Measurements from ENCODE around the gene IMMP2L. TPM values are rescaled to one million over a fixed set of nuclear protein-coding genes. Genes with fewer than 3 reads are reported as not detected.

Gene IMMP2L
- total and polyA plus RNA-seq, 2 donors (not counting 3 experiments of a cell fraction or from before 2014, with no cell fraction given): 9.9 to 11.8 TPM

DNA sequence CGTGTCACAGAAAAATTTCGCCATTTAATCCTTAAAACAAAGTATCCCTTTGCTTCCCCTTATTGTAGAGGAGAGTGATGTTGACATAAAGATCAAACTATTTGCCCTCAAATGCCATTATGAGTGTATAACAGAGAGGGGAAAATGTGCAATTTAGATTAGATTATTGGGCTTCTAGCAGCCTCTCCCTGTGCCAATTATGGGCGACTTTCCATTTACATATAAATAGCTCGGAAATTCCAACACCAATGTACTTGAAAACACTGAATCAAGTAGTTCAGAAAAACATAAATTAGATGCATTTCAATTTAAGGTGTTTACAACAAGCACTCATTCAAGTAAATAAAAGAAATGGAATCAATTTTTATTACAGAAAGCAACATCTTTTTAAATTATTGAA lies 535.9 kb downstream of the IMMP2L start:
- no TSS peak for BruUV-seq (replicated peaks)
- H3K4me1 ChIP-seq (ENCODE audit: control insufficient read depth, extremely low read depth, insufficient read depth, low read length): peaks cover 21% of the 10 kb centered on the region
- H2AFZ ChIP-seq (ENCODE audit: low read depth, low read length): no peak overlapping the region
- H3K27me3 ChIP-seq (ENCODE audit: control insufficient read depth in 2 of 2, insufficient read depth in 2 of 2, low read length in 2 of 2): no peaks in the 10 kb centered on the region
- no peaks in the 10 kb centered on the region for H3K9me1 ChIP-seq (replicated peaks; ENCODE audit: control insufficient read depth, extremely low read depth, insufficient read depth, low read length)
- H3K79me2 ChIP-seq (ENCODE audit: control insufficient read depth, insufficient read depth, low read length): no peaks in the 10 kb centered on the region
- no peak for DNase-seq (ENCODE audit: low read depth, low spot score)
- ChIA-PET POLR2A (no interaction called here), CTCF (no interaction called here)
- no peak overlapping the region for H3K9ac ChIP-seq (replicated peaks; ENCODE audit: extremely low read depth, insufficient read depth, low read length)
- no peak overlapping the region for H3K4me3 ChIP-seq (replicated peaks in 1 of 3; ENCODE audit: insufficient read depth in 1 of 3, low read depth in 1 of 3, low read length in 3 of 3)
- no peaks in the 10 kb centered on the region for H3K9me3 ChIP-seq (replicated peaks; ENCODE audit: control insufficient read depth, insufficient read depth, low read length)
- intact Hi-C loops (cut with micrococcal nuclease): no loop called here
- H3K27ac ChIP-seq (ENCODE audit: insufficient read depth, low read depth, low read length): no peak overlapping the region
- no peaks in the 10 kb centered on the region for H4K20me1 ChIP-seq (replicated peaks; ENCODE audit: control insufficient read depth, extremely low read depth, insufficient read depth, low read length)
- no peaks in the 10 kb centered on the region for H3K36me3 ChIP-seq (ENCODE audit: control insufficient read depth in 2 of 2, extremely low read depth in 1 of 2, insufficient read depth in 2 of 2, low read length in 2 of 2)
- H3K4me2 ChIP-seq (ENCODE audit: insufficient read depth, low read length): no peak overlapping the region
- TF ChIP-seq EZH2 (IDR thresholded peaks at IDR 0.05; ENCODE audit: borderline replicate concordance, low read depth, low read length, severe bottlenecking): no peak
- no peak for TF ChIP-seq MYC (IDR thresholded peaks at IDR 0.05; ENCODE audit: low read depth, low read length)
- no peak for TF ChIP-seq JUN (IDR thresholded peaks at IDR 0.05; ENCODE audit: borderline replicate concordance, insufficient read depth, insufficient read length, low read depth)
- no peak for TF ChIP-seq GATA2 (IDR thresholded peaks at IDR 0.05; ENCODE audit: insufficient read depth, insufficient read length, low read depth, low read length)
- TF ChIP-seq POLR2A (IDR thresholded peaks at IDR 0.05; ENCODE audit: low read depth, low read length): no peak
- TF ChIP-seq, protein P1, sequence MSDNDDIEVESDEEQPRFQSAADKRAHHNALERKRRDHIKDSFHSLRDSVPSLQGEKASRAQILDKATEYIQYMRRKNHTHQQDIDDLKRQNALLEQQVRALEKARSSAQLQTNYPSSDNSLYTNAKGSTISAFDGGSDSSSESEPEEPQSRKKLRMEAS (IDR thresholded peaks at IDR 0.05; ENCODE audit: insufficient read depth, insufficient read length): no peak
- no peak for TF ChIP-seq FOS (IDR thresholded peaks at IDR 0.05; ENCODE audit: borderline replicate concordance, insufficient read depth, low read length)
- TF ChIP-seq POLR2AphosphoS5 (IDR thresholded peaks at IDR 0.05; ENCODE audit: insufficient read depth, low read depth, low read length): no peak
- TF ChIP-seq, protein P2, sequence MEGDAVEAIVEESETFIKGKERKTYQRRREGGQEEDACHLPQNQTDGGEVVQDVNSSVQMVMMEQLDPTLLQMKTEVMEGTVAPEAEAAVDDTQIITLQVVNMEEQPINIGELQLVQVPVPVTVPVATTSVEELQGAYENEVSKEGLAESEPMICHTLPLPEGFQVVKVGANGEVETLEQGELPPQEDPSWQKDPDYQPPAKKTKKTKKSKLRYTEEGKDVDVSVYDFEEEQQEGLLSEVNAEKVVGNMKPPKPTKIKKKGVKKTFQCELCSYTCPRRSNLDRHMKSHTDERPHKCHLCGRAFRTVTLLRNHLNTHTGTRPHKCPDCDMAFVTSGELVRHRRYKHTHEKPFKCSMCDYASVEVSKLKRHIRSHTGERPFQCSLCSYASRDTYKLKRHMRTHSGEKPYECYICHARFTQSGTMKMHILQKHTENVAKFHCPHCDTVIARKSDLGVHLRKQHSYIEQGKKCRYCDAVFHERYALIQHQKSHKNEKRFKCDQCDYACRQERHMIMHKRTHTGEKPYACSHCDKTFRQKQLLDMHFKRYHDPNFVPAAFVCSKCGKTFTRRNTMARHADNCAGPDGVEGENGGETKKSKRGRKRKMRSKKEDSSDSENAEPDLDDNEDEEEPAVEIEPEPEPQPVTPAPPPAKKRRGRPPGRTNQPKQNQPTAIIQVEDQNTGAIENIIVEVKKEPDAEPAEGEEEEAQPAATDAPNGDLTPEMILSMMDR (IDR thresholded peaks at IDR 0.05; ENCODE audit: extremely low read depth in 1 of 2, insufficient read depth in 1 of 2, low read depth in 1 of 2, low read length in 2 of 2): no peak
- no peak for FAIRE-seq
- dilution Hi-C loops (cut with MboI; ENCODE audit: extremely low pct_ligation_motif_present, low sequenced_read_pairs): no loop called here
